Duodenal mucosa (tissue), 2 donors: ENCODE results near the gene SLC30A3.
"Not testable (repeated sequence)": the region's sequence is repeated elsewhere in the genome, so short reads cannot be mapped to it uniquely, and the experiment has no call there.

Experiments used
- H3K27ac ChIP-seq: one replicate; pipeline ENCODE4 v1.7.0; 2013; ENCODE audit warnings: low read depth, low read length
- H3K27me3 ChIP-seq, 2 donors: one replicate each; pipeline ENCODE4 v1.7.0; 2013; ENCODE audit warnings: low read length in 2 of 2, control low read depth in 1 of 2; ENCODE audit not compliant: insufficient read depth in 2 of 2, control insufficient read depth in 1 of 2
- H3K36me3 ChIP-seq, 2 donors: one replicate each; pipeline ENCODE4 v1.7.0; 2013; ENCODE audit warnings: low read length in 2 of 2, control low read depth in 1 of 2; ENCODE audit not compliant: insufficient read depth in 2 of 2, control insufficient read depth in 1 of 2
- H3K4me1 ChIP-seq, 2 donors: one replicate each; pipeline ENCODE4 v1.7.0; 2013; ENCODE audit warnings: low read length in 2 of 2, control low read depth in 1 of 2; ENCODE audit not compliant: insufficient read depth in 2 of 2, control insufficient read depth in 1 of 2
- H3K4me3 ChIP-seq, 2 donors: one replicate each; pipeline ENCODE4 v1.7.0; 2013; ENCODE audit warnings: low read length in 2 of 2, low read depth in 1 of 2
- H3K9ac ChIP-seq, 2 donors: one replicate each; pipeline ENCODE4 v1.7.0; 2013; ENCODE audit warnings: low read length in 2 of 2, low read depth in 1 of 2
- H3K9me3 ChIP-seq, 2 donors: one replicate each; pipeline ENCODE4 v1.7.0; 2013; ENCODE audit warnings: low read length in 2 of 2, control low read depth in 1 of 2; ENCODE audit not compliant: control insufficient read depth in 1 of 2

SLC30A3 gene

GRCh38 chr2:27271631-27272340 lies 8.9 kb upstream of the SLC30A3 start:
- Histone ChIP-seq H3K27ac (no peak overlapping the region), H3K27me3 (peaks cover 4 to 30% of the 10 kb centered on the region in 2 donors), H3K9ac (no peak overlapping the region), H3K4me3 (no peak overlapping the region), H3K36me3 (no peaks in the 10 kb centered on the region), H3K9me3 (no peaks in the 10 kb centered on the region), H3K4me1 (no peaks in the 10 kb centered on the region)

DNA sequence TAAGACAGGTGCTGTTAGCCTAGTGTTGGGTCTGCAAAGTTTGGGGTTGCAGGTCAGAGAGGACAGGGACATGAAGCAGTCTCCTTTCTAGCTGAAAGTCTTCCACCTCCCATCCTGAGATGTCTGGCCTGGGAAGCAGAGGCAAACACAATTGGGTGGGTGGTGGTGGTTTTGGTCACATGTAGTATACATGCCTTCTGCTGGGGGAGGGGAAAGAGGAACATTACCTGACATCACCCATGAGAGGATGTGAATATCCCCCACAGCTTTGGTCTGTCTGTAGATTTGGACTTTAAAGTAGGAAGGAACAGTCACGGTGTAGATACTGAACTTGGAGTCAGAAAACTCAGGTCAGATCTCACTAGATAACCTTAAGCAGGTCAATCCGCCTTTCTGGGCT lies 7.8 kb upstream of the SLC30A3 start:
- Histone ChIP-seq H3K27me3 (peaks cover 6 to 37% of the 10 kb centered on the region in 2 donors), H3K27ac (no peak overlapping the region), H3K9ac (no peak overlapping the region), H3K4me3 (no peak overlapping the region), H3K36me3 (no peaks in the 10 kb centered on the region), H3K4me1 (no peaks in the 10 kb centered on the region), H3K9me3 (no peaks in the 10 kb centered on the region)

DNA sequence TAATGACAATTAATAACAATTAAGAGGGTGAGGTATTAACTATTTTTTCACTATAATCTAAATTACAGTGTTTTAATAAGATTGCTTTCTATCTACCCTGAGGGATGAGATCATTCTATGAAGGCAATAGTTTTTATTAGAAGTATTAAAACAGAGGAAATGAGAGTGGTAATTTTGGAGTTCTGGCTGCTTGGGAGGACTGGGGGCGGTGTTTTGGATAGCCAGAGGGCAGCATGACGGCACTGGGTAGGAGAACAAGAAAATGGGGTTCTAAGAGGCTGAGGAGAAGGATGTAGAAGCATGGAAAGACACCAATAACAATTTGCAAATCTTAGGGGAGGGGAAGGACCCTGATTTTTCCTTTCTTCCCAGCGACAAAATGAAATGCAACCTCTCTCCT lies 7.3 kb upstream of the SLC30A3 start:
- Histone ChIP-seq H3K9ac (no peak overlapping the region), H3K36me3 (no peaks in the 10 kb centered on the region), H3K4me3 (no peak overlapping the region), H3K27me3 (peaks cover 11 to 42% of the 10 kb centered on the region in 2 donors), H3K27ac (no peak overlapping the region), H3K9me3 (no peaks in the 10 kb centered on the region), H3K4me1 (peaks cover 0 to 2% of the 10 kb centered on the region in 2 donors)

GRCh38 chr2:27268296-27268695 lies 5.4 kb upstream of the SLC30A3 start:
- not testable (repeated sequence) for H3K36me3 ChIP-seq, H3K9ac ChIP-seq, H3K27ac ChIP-seq, H3K9me3 ChIP-seq, H3K4me3 ChIP-seq
- Histone ChIP-seq H3K4me1 (peaks cover 14 to 15% of the 10 kb centered on the region in 2 donors), H3K27me3 (peaks cover 27 to 60% of the 10 kb centered on the region in 2 donors)

GRCh38 chr2:27265536-27265870 lies 2.7 kb upstream of the SLC30A3 start:
- Histone ChIP-seq H3K4me3 (no peak overlapping the region), H3K9me3 (no peaks in the 10 kb centered on the region), H3K36me3 (no peaks in the 10 kb centered on the region), H3K27me3 (peaks cover 50 to 70% of the 10 kb centered on the region in 2 donors), H3K4me1 (peaks cover 14 to 25% of the 10 kb centered on the region in 2 donors), H3K27ac (no peak overlapping the region), H3K9ac (no peak overlapping the region)

GRCh38 chr2:27264753-27265535 lies 2.1 kb upstream of the SLC30A3 start:
- Histone ChIP-seq H3K36me3 (no peaks in the 10 kb centered on the region), H3K27me3 (peaks cover 56 to 71% of the 10 kb centered on the region in 2 donors), H3K4me3 (peak overlapping the region; percentile 43 to 57), H3K4me1 (peaks cover 14 to 25% of the 10 kb centered on the region in 2 donors), H3K9ac (no peak overlapping the region), H3K27ac (no peak overlapping the region), H3K9me3 (no peaks in the 10 kb centered on the region)

GRCh38 chr2:27264253-27264752 lies 1.5 kb upstream of the SLC30A3 start:
- Histone ChIP-seq H3K4me1 (peaks cover 14 to 25% of the 10 kb centered on the region in 2 donors), H3K9ac (no peak overlapping the region), H3K27ac (no peak overlapping the region), H3K9me3 (no peaks in the 10 kb centered on the region), H3K4me3 (peak overlapping the region; percentile 43 to 57), H3K27me3 (peaks cover 60 to 76% of the 10 kb centered on the region in 2 donors), H3K36me3 (no peaks in the 10 kb centered on the region)

DNA sequence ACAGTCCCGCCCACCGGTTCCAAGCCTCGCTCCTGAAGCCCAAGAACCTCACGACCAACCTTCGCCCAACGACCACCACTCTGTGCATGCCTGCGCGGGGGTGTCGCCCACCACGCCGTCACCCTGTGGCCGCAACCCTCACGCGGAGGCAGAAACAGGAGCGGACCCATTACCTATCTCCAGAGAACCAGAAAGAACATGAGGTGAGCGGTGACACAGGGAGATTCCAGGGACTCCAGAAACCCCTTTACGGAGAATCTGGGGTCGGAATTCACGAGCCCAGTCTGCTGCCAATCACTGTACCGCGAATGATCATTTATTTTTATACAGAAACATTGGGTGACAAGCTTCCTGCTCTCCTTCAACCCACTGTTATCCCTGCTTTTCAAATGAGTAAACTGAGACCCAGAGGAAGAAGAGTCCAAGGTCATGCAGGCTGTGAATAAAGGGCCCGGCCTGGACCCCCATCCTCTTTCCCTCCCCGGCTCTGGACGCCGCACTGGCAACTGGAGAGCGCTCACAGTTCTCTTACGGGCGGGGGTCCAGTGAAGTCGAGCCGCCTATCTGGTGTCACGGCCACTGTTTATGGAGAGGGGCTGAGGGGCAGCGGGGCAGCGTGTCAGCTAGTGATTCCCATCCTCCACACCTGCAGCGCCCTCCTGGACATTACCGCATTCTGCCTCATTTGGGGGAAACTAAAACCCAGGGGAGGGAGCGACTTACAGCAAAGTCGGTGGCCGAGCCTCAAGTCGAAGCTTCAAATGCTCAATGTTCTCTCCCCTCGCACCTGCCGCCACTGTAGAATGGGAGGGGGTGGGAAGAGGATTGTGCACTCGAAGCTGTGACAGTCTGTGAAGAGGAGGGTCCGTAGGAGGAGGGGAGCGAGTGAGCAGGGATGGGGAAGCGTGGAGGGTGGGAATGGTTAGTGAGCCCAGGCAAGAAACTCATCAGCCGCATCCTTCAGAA lies 723 bp upstream of the SLC30A3 start:
- Histone ChIP-seq H3K9ac (no peak overlapping the region), H3K27ac (no peak overlapping the region), H3K9me3 (no peaks in the 10 kb centered on the region), H3K4me3 (peak overlapping the region; percentile 57 to 65), H3K27me3 (peaks cover 65 to 76% of the 10 kb centered on the region in 2 donors), H3K36me3 (no peaks in the 10 kb centered on the region), H3K4me1 (peaks cover 14 to 25% of the 10 kb centered on the region in 2 donors)

DNA sequence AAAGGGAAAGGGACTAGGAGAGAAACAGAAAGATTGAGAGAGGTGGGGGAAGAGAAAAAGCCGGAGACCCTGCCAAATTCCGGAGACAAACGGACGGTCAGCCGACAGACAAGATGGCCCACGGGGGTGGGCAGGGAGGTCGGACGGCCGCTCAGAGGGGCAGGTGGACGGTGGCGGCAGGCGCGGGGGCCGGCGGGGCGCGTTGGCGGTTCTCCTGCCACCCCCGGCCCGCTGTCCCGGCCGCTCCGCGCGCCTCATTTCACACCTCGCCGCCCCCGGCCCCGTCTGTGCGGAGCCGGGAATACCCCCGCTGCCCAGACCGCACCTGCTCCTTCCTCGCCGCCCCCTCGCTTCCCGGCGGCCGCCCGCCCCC lies 935 bp downstream of the SLC30A3 start:
- H3K9me3 ChIP-seq, result no peaks in the 10 kb centered on the region
- peaks cover 65 to 78% of the 10 kb centered on the region in 2 donors for H3K27me3 ChIP-seq
- H3K4me1 ChIP-seq, result peaks cover 14 to 25% of the 10 kb centered on the region in 2 donors
- H3K4me3 ChIP-seq, result no peak overlapping the region
- H3K27ac ChIP-seq, result no peak overlapping the region
- H3K9ac ChIP-seq, result no peak overlapping the region
- no peaks in the 10 kb centered on the region for H3K36me3 ChIP-seq
